Hematopoietic multipotent progenitor cell treated with erythropoietin and hydrocortisone succinate and interleukin-3 and kit ligand, for 15 days (in vitro differentiated cells): Measurements from ENCODE around the gene DDI2.

Experiments used
- DNase-seq: peaks from one replicate; pipeline ENCODE4 v3.0.0-alpha.2; 2015; ENCODE audit warnings: low spot score

The DDI2 gene

GRCh38 chr1:15702722-15703550 is 85.7 kb downstream of the DDI2 start:
- no peak for DNase-seq

GRCh38 chr1:15703562-15703961 is 86.3 kb downstream of the DDI2 start:
- no peak for DNase-seq

DNA sequence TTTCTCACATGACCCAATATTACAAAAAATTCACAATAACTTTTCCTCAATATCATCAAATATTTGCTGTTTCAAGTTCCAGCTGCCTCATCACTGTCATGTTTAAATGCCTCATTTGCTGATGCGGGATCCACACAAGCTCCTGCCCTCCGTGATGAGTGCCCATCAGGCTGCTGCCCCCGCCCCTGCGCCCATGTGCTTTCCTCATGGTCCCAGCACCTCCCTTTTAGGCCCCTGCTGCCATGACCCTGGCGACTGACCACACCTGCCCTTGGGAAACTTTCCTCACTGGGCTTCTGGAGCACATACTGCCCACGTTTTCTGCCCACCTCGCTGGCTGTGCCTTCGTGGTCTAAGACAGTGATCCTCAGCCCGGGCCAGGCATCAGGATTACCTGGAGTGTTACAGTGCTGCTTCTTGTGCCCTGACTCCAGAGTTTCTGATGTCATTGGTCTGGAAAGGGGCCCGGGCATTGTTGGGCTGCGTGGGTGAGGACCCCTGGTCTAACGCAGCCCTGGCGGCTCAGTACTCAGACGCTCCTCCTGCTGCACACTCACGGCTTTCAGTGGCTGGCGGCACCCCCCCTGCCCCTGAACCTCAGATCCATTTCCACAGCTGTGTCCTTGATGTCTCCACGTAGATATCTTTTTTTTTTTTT is 87.4 kb downstream of the DDI2 start:
- no peak for DNase-seq

DNA sequence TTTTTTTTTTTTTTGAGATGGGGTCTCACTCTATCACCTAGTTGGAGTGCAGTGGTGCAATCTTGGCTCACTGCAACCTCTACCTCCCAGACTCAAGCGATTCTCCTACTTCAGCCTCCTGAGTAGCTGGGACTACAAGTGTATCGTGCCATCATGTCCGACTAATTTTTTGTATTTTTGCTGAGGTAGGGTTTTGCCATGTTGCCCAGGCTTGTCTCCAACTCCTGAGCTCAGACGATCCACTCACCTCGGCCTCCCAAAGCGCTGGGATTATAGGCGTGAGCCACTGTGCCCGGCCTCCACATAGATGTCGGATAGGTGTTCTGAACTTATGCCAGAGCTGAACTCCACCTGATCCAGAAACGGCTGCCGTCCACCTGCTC is 87.9 kb downstream of the DDI2 start:
- no peak for DNase-seq

DNA sequence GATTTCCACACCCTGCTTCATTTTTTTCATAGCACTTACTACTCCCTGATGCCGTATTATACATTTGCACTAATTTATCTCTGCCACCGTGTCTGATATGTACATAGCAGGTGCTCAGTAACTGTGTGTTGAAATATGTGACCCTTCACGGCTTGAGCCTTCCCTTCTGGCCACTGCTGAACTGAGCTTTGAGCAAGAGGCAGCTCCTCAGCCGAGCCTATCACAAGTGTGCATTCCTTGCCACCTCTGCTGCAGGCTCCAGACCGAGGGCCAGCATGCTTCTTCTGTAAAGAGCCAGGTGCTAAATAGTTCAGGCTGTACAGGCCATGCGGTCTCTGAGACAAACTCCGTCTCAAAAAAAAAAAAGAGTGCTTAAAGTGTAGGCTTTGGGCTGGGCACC is 89.5 kb downstream of the DDI2 start:
- no peak for DNase-seq

DNA sequence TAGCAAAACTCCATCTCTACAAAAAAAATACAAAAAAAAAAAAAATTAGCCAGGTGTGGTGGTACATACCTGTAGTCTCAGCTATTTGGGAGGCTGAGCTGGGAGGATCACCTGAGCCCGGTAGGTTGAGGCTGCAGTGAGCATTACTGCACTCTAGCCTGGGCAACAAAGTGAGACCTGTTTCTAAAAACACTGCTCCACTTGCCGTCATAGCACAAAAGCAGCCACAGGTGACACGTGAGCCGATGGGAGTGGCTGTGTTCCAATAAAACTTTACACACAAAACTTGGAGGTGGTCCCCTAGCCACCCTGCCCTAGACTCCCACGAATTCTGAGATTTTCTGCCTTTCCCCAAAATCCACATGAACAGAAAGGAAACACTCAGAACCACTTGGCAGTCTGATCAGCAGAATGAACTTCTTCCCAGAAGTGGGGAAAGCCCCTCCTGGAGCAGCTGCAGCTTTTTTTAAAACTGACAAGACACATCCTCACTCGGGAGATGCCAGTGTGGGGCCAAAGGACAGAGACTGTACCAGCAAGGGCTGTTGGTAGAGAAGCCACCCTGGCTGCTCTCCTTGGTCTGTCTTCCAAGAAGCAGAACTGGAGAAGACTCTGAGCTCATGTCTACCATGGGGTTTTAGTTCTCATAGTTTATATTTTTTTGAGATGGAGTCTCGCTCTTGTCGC is 90.1 kb downstream of the DDI2 start:
- DNase-seq: no peak

DNA sequence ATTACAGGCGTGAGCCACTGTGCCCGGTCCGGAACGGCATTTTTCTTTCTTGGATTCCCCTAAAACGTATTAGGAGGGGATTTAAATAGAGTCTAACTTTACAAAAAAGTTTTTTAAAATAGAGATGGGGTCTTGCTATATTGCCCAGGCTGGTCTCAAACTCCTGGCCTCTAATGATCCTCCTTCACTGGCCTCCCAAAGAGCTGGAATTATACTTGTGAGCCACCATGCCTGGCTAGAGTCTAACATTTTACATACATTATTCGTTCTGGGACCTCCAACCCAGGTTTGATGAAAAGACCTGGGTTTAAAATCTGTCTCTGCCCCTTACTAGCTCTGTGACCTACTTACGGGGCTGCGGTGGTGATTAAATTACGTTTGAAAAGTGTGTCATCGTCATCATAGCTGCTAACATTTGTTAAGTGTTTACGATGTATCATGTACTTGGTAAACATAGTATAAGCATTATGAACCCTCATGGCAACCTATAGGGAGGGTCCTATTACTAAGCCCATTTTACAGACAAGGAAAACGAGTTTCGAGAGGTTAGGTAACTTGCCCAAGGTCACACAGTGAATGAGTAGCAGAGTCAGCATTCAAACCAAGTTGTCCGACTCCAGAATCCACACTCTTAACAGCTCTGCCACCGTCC is 91.4 kb downstream of the DDI2 start:
- no peak for DNase-seq

DNA sequence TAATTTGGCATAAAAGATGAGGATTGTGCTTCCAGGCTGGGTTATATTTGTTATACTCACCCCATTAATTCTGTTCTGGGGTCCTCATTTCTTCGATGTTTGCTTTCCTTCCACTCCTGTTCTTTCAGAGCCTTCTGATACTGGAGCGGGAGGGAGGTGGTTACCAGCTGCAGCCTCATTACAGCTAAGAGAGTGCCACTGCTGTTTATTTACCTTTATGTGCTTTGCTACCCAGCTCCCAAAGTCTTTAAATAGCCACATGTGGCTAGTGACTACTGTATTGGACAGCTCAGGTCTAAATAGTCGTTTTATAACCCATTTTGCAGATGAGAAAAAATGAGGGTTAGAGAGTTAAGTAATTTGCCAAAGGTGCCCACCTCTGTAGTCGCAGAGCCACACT is 92.0 kb downstream of the DDI2 start:
- DNase-seq: no peak

DNA sequence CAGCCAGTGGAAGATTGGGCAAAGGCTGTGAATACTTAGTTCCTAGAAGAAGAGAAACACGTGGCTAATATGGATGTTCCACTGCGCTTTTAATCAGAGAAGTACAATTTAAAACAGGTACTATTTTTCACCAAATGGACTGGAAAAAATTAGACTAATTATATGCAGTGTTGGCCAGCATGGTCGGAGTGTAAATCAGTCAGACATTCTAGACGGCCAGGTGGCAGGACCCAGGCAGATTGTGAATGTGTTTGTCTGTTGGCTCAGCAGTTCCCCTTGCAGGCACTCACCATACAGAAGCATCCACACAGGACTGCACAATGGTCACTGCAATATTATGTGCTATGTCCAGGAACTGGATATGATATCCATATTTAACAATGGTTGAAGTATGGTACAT is 94.9 kb downstream of the DDI2 start:
- no peak for DNase-seq

GRCh38 chr1:15714406-15715136 is 97.3 kb downstream of the DDI2 start:
- no peak for DNase-seq

DNA sequence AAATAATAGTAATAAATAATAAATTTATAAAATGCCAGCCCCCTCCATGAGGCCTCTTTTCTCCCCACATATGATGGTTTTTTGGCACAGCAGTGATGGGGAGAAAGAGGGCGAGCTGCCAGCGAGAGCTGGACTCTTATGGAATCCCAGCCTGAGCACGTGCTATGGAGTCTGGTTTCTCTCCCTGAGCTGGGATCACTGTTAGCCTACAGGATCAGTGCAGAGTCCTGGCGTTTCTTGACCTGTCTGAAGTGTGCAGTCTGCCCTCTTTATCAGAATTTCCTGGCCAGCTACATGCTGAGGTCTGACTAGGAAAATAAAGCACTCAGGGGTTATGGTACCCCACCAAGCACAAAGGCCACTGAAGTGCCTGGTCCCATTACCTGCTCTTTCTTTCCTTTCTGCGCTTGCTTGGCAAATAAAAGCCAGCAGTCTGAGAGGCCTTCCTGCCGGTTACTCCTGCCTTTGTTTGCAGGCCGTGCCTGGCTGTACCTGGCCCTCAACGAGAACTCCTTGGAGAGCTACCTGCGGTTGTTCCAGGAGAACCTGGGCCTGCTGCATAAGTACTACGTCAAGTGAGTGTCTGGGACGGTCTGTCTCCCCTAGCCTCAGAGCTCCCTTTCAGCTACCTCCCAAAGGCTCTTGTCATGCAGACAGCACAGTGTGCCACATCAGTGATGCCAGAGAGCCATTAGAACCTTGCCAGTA is 100.3 kb downstream of the DDI2 start:
- DNase-seq: no peak

GRCh38 chr1:15718199-15718601 is 100.9 kb downstream of the DDI2 start:
- DNase-seq: no peak
